ENCODE measurements around the gene ATPAF1.

ATPAF1 gene, protein sequence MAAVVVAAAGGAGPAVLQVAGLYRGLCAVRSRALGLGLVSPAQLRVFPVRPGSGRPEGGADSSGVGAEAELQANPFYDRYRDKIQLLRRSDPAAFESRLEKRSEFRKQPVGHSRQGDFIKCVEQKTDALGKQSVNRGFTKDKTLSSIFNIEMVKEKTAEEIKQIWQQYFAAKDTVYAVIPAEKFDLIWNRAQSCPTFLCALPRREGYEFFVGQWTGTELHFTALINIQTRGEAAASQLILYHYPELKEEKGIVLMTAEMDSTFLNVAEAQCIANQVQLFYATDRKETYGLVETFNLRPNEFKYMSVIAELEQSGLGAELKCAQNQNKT

DNA sequence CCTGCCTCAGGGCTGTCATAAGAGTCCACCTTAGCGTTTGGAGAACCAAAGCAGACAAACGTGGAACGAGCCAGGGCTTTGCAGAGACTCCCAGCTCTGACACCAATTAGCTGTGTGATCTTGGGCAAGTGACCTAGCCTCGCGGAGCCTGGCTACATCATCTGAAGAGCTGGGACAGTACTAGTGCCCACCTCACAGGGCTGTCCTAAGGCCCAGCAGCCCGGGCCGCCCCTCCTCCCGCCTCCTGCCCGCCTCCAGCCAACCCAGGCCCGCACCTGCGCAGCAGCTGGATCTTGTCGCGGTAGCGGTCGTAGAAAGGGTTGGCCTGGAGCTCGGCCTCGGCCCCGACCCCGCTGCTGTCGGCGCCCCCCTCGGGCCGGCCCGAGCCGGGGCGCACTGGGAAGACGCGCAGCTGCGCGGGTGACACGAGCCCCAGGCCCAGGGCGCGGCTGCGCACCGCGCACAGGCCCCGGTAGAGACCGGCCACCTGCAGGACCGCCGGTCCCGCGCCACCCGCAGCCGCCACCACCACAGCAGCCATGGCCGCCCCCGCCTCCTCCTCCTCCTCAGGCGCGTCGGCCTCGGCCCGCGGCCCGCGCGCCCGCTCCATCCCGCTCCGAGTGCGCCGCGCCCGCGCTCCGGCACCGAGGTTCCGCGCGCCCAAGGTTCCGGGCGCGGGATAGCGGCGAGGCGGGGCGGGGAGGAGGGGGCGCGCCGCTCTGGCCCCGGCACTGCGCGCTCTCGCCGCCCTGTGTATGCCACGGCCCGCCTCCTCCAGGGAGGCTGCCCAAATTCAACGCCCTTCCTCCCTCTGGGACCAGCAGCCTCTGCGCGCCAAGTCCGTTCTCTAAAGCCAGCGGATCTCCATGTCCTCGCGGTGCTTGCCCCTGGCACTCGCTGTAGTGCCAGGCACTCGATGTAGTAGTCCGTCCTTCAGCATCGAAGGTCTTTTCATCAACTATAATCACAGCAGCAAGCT, at the start of gene ATPAF1:
Gene ATPAF1 (minus strand): TSS at position 583 of the 979 bp plus-strand sequence. CDS start 42 bp downstream, at position 541.
- peak within 1 kb of the TSS; percentile 64 for H3K4me3 ChIP-seq (ENCODE audit: low read depth, low read length)
- TF ChIP-seq, protein P1, sequence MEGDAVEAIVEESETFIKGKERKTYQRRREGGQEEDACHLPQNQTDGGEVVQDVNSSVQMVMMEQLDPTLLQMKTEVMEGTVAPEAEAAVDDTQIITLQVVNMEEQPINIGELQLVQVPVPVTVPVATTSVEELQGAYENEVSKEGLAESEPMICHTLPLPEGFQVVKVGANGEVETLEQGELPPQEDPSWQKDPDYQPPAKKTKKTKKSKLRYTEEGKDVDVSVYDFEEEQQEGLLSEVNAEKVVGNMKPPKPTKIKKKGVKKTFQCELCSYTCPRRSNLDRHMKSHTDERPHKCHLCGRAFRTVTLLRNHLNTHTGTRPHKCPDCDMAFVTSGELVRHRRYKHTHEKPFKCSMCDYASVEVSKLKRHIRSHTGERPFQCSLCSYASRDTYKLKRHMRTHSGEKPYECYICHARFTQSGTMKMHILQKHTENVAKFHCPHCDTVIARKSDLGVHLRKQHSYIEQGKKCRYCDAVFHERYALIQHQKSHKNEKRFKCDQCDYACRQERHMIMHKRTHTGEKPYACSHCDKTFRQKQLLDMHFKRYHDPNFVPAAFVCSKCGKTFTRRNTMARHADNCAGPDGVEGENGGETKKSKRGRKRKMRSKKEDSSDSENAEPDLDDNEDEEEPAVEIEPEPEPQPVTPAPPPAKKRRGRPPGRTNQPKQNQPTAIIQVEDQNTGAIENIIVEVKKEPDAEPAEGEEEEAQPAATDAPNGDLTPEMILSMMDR (IDR thresholded peaks at IDR 0.05; ENCODE audit: borderline replicate concordance, insufficient read depth, low read depth, low read length) = no peak

DNA sequence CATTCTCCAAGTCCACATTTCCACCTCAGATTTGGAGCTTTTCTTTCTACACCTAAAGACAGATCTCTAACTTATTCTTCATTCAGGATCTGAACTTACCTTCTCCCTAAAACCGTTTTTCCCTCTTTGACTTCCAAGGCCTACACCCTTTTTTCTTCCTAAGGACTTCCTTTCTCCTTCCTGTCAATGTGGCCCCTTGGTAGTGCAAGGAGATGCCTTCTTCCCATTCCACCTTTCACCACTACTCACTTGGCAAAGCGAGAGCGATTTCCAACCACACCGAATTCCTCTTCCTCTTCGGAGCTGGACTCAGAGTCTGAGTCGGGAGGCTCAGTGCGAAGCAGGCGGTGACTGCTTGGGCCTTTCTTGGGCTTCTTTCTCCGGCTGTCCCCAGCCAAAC, 49.5 kb upstream of the ATPAF1 start:
- TF ChIP-seq, protein P1 (IDR thresholded peaks at IDR 0.05; ENCODE audit: borderline replicate concordance, insufficient read depth, low read depth, low read length) = no peak
- peak overlapping the region; percentile 98 for H3K4me3 ChIP-seq (ENCODE audit: low read depth, low read length)

- H3K4me3 ChIP-seq (ENCODE audit: low read depth, low read length) = no peak overlapping the region
- TF ChIP-seq, protein P1 (IDR thresholded peaks at IDR 0.05; ENCODE audit: borderline replicate concordance, insufficient read depth, low read depth, low read length) = no peak
These were observed 46.8 kb upstream of the ATPAF1 start for GRCh38 chr1:46714976-46715375.

DNA sequence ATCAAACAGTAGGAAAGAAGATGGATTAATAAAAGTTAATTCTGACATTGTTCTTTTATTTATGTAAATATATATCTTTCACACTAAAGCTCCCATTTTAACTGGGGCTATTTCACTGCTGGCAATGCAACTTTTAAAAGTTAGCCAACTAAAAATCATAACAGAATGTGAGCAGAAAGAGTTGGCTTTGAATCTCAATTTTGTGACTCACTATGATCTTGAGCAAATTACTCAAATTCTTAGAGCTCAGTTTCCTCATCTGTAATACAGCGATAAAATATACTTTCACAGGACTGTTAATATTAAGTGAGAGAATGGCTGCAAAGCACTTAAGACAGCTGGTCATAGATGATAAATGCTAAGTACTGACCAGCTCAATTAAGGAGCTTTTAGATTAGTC, 40.0 kb upstream of the ATPAF1 start:
- no peak overlapping the region for H3K4me3 ChIP-seq (ENCODE audit: low read depth, low read length)
- TF ChIP-seq, protein P1 (IDR thresholded peaks at IDR 0.05; ENCODE audit: borderline replicate concordance, insufficient read depth, low read depth, low read length) = no peak

DNA sequence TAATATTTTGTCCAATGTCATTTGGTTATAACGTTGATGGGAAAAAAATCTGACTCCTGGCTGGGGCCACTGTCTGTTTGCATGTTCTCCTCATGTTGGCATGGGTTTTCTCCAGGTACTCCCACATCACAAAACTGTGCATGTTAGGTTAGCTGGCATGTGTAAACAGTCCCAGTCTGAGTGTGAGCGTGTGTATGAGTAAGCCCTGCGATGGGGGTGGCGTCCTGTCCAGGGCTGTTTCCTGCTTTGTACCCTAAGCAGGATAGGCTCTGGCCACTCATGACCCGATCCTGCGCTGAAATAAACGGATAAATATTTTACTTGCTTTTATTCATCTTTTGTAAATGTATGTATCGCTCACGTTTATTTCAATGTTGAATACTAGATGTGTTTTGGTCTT, 37.2 kb upstream of the ATPAF1 start:
- H3K4me3 ChIP-seq (ENCODE audit: low read depth, low read length) = no peak overlapping the region
- TF ChIP-seq, protein P1 (IDR thresholded peaks at IDR 0.05; ENCODE audit: borderline replicate concordance, insufficient read depth, low read depth, low read length) = no peak

GRCh38 chr1:46703927-46704641, 35.9 kb upstream of the ATPAF1 start:
- no peak overlapping the region for H3K4me3 ChIP-seq (ENCODE audit: low read depth, low read length)
- TF ChIP-seq, protein P1 (IDR thresholded peaks at IDR 0.05; ENCODE audit: borderline replicate concordance, insufficient read depth, low read depth, low read length) = no peak

Data from GM12875 (cell line).